Measurements from ENCODE around the gene USP1. TPM values are rescaled to one million over a fixed set of nuclear protein-coding genes. Genes with fewer than 3 reads are reported as not detected.

Gene USP1
- total and polyA plus RNA-seq, 2 of the 4 experiments (the other 2 are of a cell fraction), result 7.5 to 9.7 TPM

GRCh38 chr1:62397301-62397700, 39.5 kb upstream of the USP1 start:
- dilution Hi-C loops (cut with HindIII; ENCODE audit: low sequenced_read_pairs, unreplicated experiment), result no loop called here
- DNase-seq (no peak), ATAC-seq (ENCODE audit: low read depth) (no peak)
- Histone ChIP-seq H4K20me1 (ENCODE audit: insufficient read depth, low read length) (no peaks in the 10 kb centered on the region), H3K9me3 (ENCODE audit: control insufficient read depth, insufficient read depth, low read length) (no peaks in the 10 kb centered on the region), H3K4me2 (ENCODE audit: low read depth, low read length) (no peak overlapping the region), H2BK5ac (ENCODE audit: low read depth, low read length, poor library complexity, severe bottlenecking) (no peak overlapping the region), H3K27me3 (ENCODE audit: control insufficient read depth, insufficient read depth, low read length) (peaks cover 5% of the 10 kb centered on the region), H3K9ac (ENCODE audit: low read depth, low read length) (no peak overlapping the region), H4K5ac (ENCODE audit: low read depth, low read length) (no peak overlapping the region), H3K4me3 (ENCODE audit: insufficient read depth, low read depth, low read length) (no peak overlapping the region), H3K4ac (ENCODE audit: low read depth, low read length) (no peak overlapping the region), H3K23ac (ENCODE audit: low read depth, low read length) (no peak overlapping the region), H2BK20ac (ENCODE audit: low read depth, low read length) (no peak overlapping the region), H3K36me3 (ENCODE audit: control insufficient read depth, insufficient read depth, low read length) (no peaks in the 10 kb centered on the region), H2BK120ac (ENCODE audit: low read depth, low read length) (no peak overlapping the region), H3K14ac (replicated peaks; ENCODE audit: low read depth, low read length) (no peak overlapping the region), H3K27ac (ENCODE audit: insufficient read depth, low read length) (no peak overlapping the region), H4K8ac (ENCODE audit: low read depth in 2 of 2, low read length in 2 of 2) (no peak overlapping the region), H2BK15ac (ENCODE audit: low read depth, low read length) (no peak overlapping the region), H3K4me1 (ENCODE audit: control insufficient read depth, insufficient read depth, low read length) (no peaks in the 10 kb centered on the region), H2AK9ac (replicated peaks; ENCODE audit: low read depth, low read length, poor library complexity) (no peak overlapping the region), H2AK5ac (ENCODE audit: low read depth, low read length) (no peak overlapping the region), H3K79me1 (ENCODE audit: low read depth in 1 of 2, low read length in 2 of 2) (no peaks in the 10 kb centered on the region), H4K91ac (ENCODE audit: insufficient read depth, low read depth, low read length) (no peak overlapping the region), H3K9me1 (ENCODE audit: insufficient read depth, low read length) (no peaks in the 10 kb centered on the region), H3K18ac (ENCODE audit: low read depth, low read length) (no peak overlapping the region), H3K56ac (ENCODE audit: extremely low read depth, insufficient read depth, low read length) (no peak overlapping the region), H2AFZ (replicated peaks; ENCODE audit: low read length, poor library complexity) (no peak overlapping the region)
- in situ Hi-C loops (cut with MboI; ENCODE audit: low sequenced_read_pairs), result no loop called here
- POLR2A ChIA-PET (ENCODE audit: unreplicated experiment), result no interaction called here
- CTCF ChIA-PET, result no interaction called here
- no CpG with 5 or more reads among the region's 3 CpGs for WGBS, 2 experiments (ENCODE audit: extremely low coverage in 2 of 2, insufficient read length in 1 of 2)
- no TSS peak for BruUV-seq (replicated peaks)
- TF ChIP-seq ELK1 (IDR thresholded peaks at IDR 0.05; ENCODE audit: borderline replicate concordance, low read depth, low read length) (no peak), CEBPB (IDR thresholded peaks at IDR 0.05; ENCODE audit: low read depth, low read length) (no peak), RAD21 (IDR thresholded peaks at IDR 0.05; ENCODE audit: low read length) (no peak), SMC3 (IDR thresholded peaks at IDR 0.05; ENCODE audit: low read depth, low read length) (no peak), CHD1 (IDR thresholded peaks at IDR 0.05; ENCODE audit: low read depth, low read length) (no peak), RCOR1 (IDR thresholded peaks at IDR 0.05; ENCODE audit: insufficient replicate concordance, low read length) (no peak), MXI1 (IDR thresholded peaks at IDR 0.05; ENCODE audit: borderline replicate concordance, low read depth, low read length) (no peak), POLR2A (IDR thresholded peaks at IDR 0.05; ENCODE audit: low read depth, low read length) (no peak), RFX5 (IDR thresholded peaks at IDR 0.05; ENCODE audit: low read depth, low read length) (no peak), NFE2L2 (IDR thresholded peaks at IDR 0.05; ENCODE audit: low read depth, low read length) (no peak), FOS (IDR thresholded peaks at IDR 0.05; ENCODE audit: low read depth, low read length) (no peak), MAZ (IDR thresholded peaks at IDR 0.05; ENCODE audit: borderline replicate concordance, low read depth, low read length) (no peak), BHLHE40 (IDR thresholded peaks at IDR 0.05; ENCODE audit: low read depth, low read length) (no peak), MAFK (IDR thresholded peaks at IDR 0.05; ENCODE audit: low read depth, low read length) (no peak)
- TF ChIP-seq, protein P1, sequence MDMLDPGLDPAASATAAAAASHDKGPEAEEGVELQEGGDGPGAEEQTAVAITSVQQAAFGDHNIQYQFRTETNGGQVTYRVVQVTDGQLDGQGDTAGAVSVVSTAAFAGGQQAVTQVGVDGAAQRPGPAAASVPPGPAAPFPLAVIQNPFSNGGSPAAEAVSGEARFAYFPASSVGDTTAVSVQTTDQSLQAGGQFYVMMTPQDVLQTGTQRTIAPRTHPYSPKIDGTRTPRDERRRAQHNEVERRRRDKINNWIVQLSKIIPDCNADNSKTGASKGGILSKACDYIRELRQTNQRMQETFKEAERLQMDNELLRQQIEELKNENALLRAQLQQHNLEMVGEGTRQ (IDR thresholded peaks at IDR 0.05; ENCODE audit: low read depth, low read length), result no peak
- TF ChIP-seq, protein P2, sequence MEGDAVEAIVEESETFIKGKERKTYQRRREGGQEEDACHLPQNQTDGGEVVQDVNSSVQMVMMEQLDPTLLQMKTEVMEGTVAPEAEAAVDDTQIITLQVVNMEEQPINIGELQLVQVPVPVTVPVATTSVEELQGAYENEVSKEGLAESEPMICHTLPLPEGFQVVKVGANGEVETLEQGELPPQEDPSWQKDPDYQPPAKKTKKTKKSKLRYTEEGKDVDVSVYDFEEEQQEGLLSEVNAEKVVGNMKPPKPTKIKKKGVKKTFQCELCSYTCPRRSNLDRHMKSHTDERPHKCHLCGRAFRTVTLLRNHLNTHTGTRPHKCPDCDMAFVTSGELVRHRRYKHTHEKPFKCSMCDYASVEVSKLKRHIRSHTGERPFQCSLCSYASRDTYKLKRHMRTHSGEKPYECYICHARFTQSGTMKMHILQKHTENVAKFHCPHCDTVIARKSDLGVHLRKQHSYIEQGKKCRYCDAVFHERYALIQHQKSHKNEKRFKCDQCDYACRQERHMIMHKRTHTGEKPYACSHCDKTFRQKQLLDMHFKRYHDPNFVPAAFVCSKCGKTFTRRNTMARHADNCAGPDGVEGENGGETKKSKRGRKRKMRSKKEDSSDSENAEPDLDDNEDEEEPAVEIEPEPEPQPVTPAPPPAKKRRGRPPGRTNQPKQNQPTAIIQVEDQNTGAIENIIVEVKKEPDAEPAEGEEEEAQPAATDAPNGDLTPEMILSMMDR (conservative IDR thresholded peaks at IDR 0.05; ENCODE audit: low read depth, low read length), result no peak
- intact Hi-C loops (cut with micrococcal nuclease), result no loop called here

Measured in IMR-90 (cell line).